ENCODE data around the gene SENP3. TPM values are rescaled to one million over a fixed set of nuclear protein-coding genes. Genes with fewer than 3 reads are reported as not detected.

SENP3 gene
- total and polyA plus RNA-seq, 2 of the 4 experiments (the other 2 are of a cell fraction) = 82.4 to 120 TPM

DNA sequence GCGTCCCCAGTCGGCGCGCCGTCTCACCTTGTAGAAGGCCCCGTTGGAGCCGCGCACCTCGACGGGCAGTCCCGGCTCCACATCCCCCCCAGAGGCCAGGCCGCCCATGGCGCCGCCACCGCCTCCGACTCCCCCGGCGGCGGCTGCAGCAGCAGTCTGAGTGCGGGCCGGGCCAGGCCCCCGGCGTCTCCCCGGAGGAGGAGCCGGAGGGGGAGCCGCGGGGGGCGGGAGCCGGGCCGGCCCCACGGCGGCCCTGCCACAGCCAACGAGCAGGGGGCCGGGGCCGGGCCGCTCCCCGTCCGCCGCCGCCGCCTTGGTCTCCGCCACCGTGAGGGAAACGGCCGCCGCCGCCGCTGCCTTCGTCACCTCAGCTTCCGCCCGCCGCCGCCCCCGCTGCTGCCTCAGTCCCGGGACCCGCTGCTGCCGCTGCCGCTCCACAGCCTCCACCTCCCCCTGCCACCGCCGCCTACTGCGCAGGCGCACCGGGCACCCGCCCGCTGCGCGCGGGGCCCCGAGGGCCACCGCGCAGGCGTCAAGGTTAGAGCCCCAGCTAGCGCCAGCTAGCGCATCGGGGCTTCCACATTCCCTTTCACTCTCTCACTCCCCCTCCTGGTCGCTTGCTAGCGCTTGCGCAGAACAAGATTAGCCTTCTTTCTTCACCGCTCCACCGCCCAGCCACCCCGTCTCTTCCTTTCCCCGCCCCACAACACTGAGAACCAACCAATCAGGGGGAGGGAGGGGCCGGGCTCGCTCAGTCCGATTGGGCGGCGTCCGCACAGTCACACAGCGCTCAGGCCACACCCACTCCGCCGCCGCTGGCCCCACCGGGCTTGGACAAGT lies 52.9 kb downstream of the SENP3 start, which contains the start of gene FXR2 (continued):
- TF ChIP-seq, protein P1, sequence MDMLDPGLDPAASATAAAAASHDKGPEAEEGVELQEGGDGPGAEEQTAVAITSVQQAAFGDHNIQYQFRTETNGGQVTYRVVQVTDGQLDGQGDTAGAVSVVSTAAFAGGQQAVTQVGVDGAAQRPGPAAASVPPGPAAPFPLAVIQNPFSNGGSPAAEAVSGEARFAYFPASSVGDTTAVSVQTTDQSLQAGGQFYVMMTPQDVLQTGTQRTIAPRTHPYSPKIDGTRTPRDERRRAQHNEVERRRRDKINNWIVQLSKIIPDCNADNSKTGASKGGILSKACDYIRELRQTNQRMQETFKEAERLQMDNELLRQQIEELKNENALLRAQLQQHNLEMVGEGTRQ (IDR thresholded peaks at IDR 0.05; ENCODE audit: low read depth, low read length) = no peak
- 0 out of 2 replicates have a peak, but pooled peaks have one; percentile 5 for TF ChIP-seq SMC3 (IDR thresholded peaks at IDR 0.05; ENCODE audit: low read depth, low read length)
- peak; percentile 37 for TF ChIP-seq RAD21 (IDR thresholded peaks at IDR 0.05; ENCODE audit: low read length)

All from IMR-90 (cell line).